Esophagus squamous epithelium (tissue), 4 donors: ENCODE measurements around the gene OCLN.

Source experiments
- POLR2A ChIP-seq, 4 donors: fragments of 450-650 bp; IDR thresholded peaks; one replicate each; pipeline ENCODE4 v1.6.1; 2017; ENCODE audit warnings: antibody characterized with exemption in 4 of 4, mild to moderate bottlenecking in 4 of 4, moderate library complexity in 3 of 4
- TF ChIP-seq, protein P1 (sequence below), 6 experiments: fragments of 450-650 bp in 4 of 6; fragments of 200-600 bp in 2 of 6; sonication (generic) in 2 of 6; IDR thresholded peaks; one replicate each; pipeline ENCODE4 v1.5.1; 2016 to 2019; ENCODE audit warnings: antibody characterized with exemption in 6 of 6, mild to moderate bottlenecking in 4 of 6, moderate library complexity in 4 of 6

- no peak for TF ChIP-seq POLR2A (IDR thresholded peaks at IDR 0.05)
- TF ChIP-seq, protein P1, sequence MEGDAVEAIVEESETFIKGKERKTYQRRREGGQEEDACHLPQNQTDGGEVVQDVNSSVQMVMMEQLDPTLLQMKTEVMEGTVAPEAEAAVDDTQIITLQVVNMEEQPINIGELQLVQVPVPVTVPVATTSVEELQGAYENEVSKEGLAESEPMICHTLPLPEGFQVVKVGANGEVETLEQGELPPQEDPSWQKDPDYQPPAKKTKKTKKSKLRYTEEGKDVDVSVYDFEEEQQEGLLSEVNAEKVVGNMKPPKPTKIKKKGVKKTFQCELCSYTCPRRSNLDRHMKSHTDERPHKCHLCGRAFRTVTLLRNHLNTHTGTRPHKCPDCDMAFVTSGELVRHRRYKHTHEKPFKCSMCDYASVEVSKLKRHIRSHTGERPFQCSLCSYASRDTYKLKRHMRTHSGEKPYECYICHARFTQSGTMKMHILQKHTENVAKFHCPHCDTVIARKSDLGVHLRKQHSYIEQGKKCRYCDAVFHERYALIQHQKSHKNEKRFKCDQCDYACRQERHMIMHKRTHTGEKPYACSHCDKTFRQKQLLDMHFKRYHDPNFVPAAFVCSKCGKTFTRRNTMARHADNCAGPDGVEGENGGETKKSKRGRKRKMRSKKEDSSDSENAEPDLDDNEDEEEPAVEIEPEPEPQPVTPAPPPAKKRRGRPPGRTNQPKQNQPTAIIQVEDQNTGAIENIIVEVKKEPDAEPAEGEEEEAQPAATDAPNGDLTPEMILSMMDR (IDR thresholded peaks at IDR 0.05) = no peak
These were observed 24.2 kb downstream of the OCLN start for GRCh38 chr5:69516769-69517168.
